ENCODE results near the gene ZNF471. TPM values are rescaled to one million over a fixed set of nuclear protein-coding genes. Genes with fewer than 3 reads are reported as not detected.
A peak's percentile ranks its signal among the peaks of the same experiment; 100 is the strongest.

Gene ZNF471
- total RNA-seq, 4 donors from 2014 or later, result 2.2 to 8.1 (median 3.9) TPM

- WGBS, result 62% methylated on average over 6 of the region's 6 CpGs
- Histone ChIP-seq H3K27ac (no peak overlapping the region), H3K36me3 (peaks cover 86% of the 10 kb centered on the region), H3K27me3 (no peaks in the 10 kb centered on the region), H3K4me1 (no peaks in the 10 kb centered on the region), H3K9me3 (peaks cover 82% of the 10 kb centered on the region), H3K4me3 (no peak overlapping the region)
- TF ChIP-seq CTCF (IDR thresholded peaks at IDR 0.05), result no peak
- TF ChIP-seq POLR2AphosphoS5 (IDR thresholded peaks at IDR 0.05), result no peak
- TF ChIP-seq POLR2A (IDR thresholded peaks at IDR 0.05), result no peak
- no peak for TF ChIP-seq EP300 (IDR thresholded peaks at IDR 0.05)
- DNase-seq (ENCODE audit: low spot score in 2 of 2), result no peak
These were observed 39.9 kb downstream of the ZNF471 start for GRCh38 chr19:56547535-56547934.

- 93% methylated on average over 6 of the region's 6 CpGs for WGBS
These were observed 46.7 kb downstream of the ZNF471 start for GRCh38 chr19:56554272-56554869.

GRCh38 chr19:56562766-56563165 is 55.1 kb downstream of the ZNF471 start:
- no peaks in the 10 kb centered on the region for H3K36me3 ChIP-seq
- H3K4me3 ChIP-seq, result no peak overlapping the region
- WGBS, result 92% methylated on average over 2 of the region's 2 CpGs
- no peak for DNase-seq (ENCODE audit: low spot score in 2 of 2)
- TF ChIP-seq POLR2AphosphoS5 (IDR thresholded peaks at IDR 0.05), result no peak
- TF ChIP-seq POLR2A (IDR thresholded peaks at IDR 0.05), result no peak
- TF ChIP-seq CTCF (IDR thresholded peaks at IDR 0.05), result no peak
- TF ChIP-seq EP300 (IDR thresholded peaks at IDR 0.05), result no peak
- H3K9me3 ChIP-seq, result peaks cover 43% of the 10 kb centered on the region
- H3K4me1 ChIP-seq, result peaks cover under 1% of the 10 kb centered on the region
- no peak overlapping the region for H3K27ac ChIP-seq
- H3K27me3 ChIP-seq, result no peaks in the 10 kb centered on the region

More at GRCh38 chr19:56554272-56554869, 46.7 kb downstream of the ZNF471 start:
- no peaks in the 10 kb centered on the region for H3K4me1 ChIP-seq
- H3K4me3 ChIP-seq, result no peak overlapping the region
- no peak for DNase-seq (ENCODE audit: low spot score in 2 of 2)
- no peaks in the 10 kb centered on the region for H3K27me3 ChIP-seq
- peaks cover 53% of the 10 kb centered on the region for H3K36me3 ChIP-seq
- H3K9me3 ChIP-seq, result peaks cover 92% of the 10 kb centered on the region
- no peak overlapping the region for H3K27ac ChIP-seq
- no peak for TF ChIP-seq POLR2AphosphoS5 (IDR thresholded peaks at IDR 0.05)
- no peak for TF ChIP-seq CTCF (IDR thresholded peaks at IDR 0.05)
- TF ChIP-seq POLR2A (IDR thresholded peaks at IDR 0.05), result no peak
- no peak for TF ChIP-seq EP300 (IDR thresholded peaks at IDR 0.05)

GRCh38 chr19:56566904-56567273 is 59.2 kb downstream of the ZNF471 start:
- Histone ChIP-seq H3K36me3 (peaks cover 26% of the 10 kb centered on the region), H3K27me3 (no peaks in the 10 kb centered on the region), H3K4me3 (peak overlapping the region; percentile 90), H3K27ac (peak overlapping the region; percentile 66), H3K4me1 (peaks cover 7% of the 10 kb centered on the region), H3K9me3 (peaks cover 19% of the 10 kb centered on the region)
- WGBS, result under 1% methylated on average over 18 of the region's 23 CpGs
- peak in 1 of 2 donors; percentile 66 for DNase-seq (ENCODE audit: low spot score in 2 of 2)
- TF ChIP-seq EP300 (IDR thresholded peaks at IDR 0.05) (no peak), POLR2A (IDR thresholded peaks at IDR 0.05) (no peak), POLR2AphosphoS5 (IDR thresholded peaks at IDR 0.05) (no peak), CTCF (IDR thresholded peaks at IDR 0.05) (no peak)

GRCh38 chr19:56567274-56568120 is 59.8 kb downstream of the ZNF471 start, which contains the start of gene ZNF470:
ZNF470 (plus strand) TSS chr19:56567468; CDS start chr19:56570312, 2,844 bp downstream.
- 46% methylated on average over 6 of the region's 66 CpGs for WGBS
- H3K27ac ChIP-seq, result peak within 1 kb of the TSS; percentile 66
- peaks cover 28% of the 10 kb centered on the region for H3K36me3 ChIP-seq
- H3K9me3 ChIP-seq, result peaks cover 19% of the 10 kb centered on the region
- peaks cover 7% of the 10 kb centered on the region for H3K4me1 ChIP-seq
- peak; percentile 95 to 97 for DNase-seq (ENCODE audit: low spot score in 2 of 2)
- H3K27me3 ChIP-seq, result no peaks in the 10 kb centered on the region
- H3K4me3 ChIP-seq, result peak within 1 kb of the TSS; percentile 90
- TF ChIP-seq EP300 (IDR thresholded peaks at IDR 0.05), result no peak
- no peak for TF ChIP-seq POLR2AphosphoS5 (IDR thresholded peaks at IDR 0.05)
- TF ChIP-seq POLR2A (IDR thresholded peaks at IDR 0.05), result no peak
- no peak for TF ChIP-seq CTCF (IDR thresholded peaks at IDR 0.05)
